H1 (cell line): ENCODE results near the gene GALNT9. TPM values are rescaled to one million over a fixed set of nuclear protein-coding genes. Genes with fewer than 3 reads are reported as not detected.

Source experiments
- CTCF ChIA-PET: fragments of 300-600 bp; sonication (Branson Sonifier 250); formaldehyde crosslinking; loops from one replicate; lab custom pipeline; 2021; ENCODE audit not compliant: partially characterized antibody; lab: Charles Lee
- POLR2A ChIA-PET: fragments of 300-600 bp; sonication (Branson Sonifier 250); formaldehyde crosslinking; loops from one replicate; lab custom pipeline; 2021; ENCODE audit warnings: inconsistent platforms; ENCODE audit not compliant: partially characterized antibody; lab: Charles Lee
- DNase-seq, 2 experiments: peaks; one replicate each; pipeline versions ENCODE4 v3.0.0 to v3.0.0-alpha.2; 2010 to 2022; ENCODE audit warnings: low spot score in 2 of 2, low read depth in 1 of 2, mixed read lengths in 1 of 2
- FAIRE-seq: peaks from 2 replicates; lab custom pipeline; 2011; peaks lifted over from hg19 to GRCh38; lab: Jason Lieb, UNC
- H2AFZ ChIP-seq: 2 replicates; pipeline ENCODE4 v1.8.1; 2012; ENCODE audit warnings: low read length, inconsistent platforms
- H2AK5ac ChIP-seq: 2 replicates; pipeline ENCODE4 v1.6.1; 2013; ENCODE audit warnings: low read depth, low read length
- H2BK120ac ChIP-seq: replicated peaks from 2 replicates; pipeline ENCODE3; 2013; ENCODE audit warnings: low read depth, low read length, inconsistent platforms
- H2BK12ac ChIP-seq: 2 replicates; pipeline ENCODE4 v1.6.1; 2013; ENCODE audit warnings: low read depth, low read length
- H2BK15ac ChIP-seq: 2 replicates; pipeline ENCODE4 v1.6.1; 2013; ENCODE audit warnings: low read length
- H2BK20ac ChIP-seq: 2 replicates; pipeline ENCODE4 v1.6.1; 2013; ENCODE audit warnings: low read length
- H2BK5ac ChIP-seq: 2 replicates; pipeline ENCODE4 v1.6.1; 2013; ENCODE audit warnings: low read depth, low read length
- H3K14ac ChIP-seq: 2 replicates; pipeline ENCODE4 v1.6.1; 2013; ENCODE audit warnings: inconsistent platforms; ENCODE audit not compliant: insufficient read length
- H3K18ac ChIP-seq: 2 replicates; pipeline ENCODE4 v1.6.1; 2013; ENCODE audit warnings: low read length; ENCODE audit errors: extremely low read depth
- H3K23ac ChIP-seq: 2 replicates; pipeline ENCODE4 v1.6.1; 2013; ENCODE audit warnings: inconsistent platforms; ENCODE audit not compliant: insufficient read length
- H3K23me2 ChIP-seq: 2 replicates; pipeline ENCODE4 v1.6.1; 2013; ENCODE audit warnings: low read depth, low read length
- H3K27ac ChIP-seq: 2 replicates; pipeline ENCODE4 v1.6.1; 2011; ENCODE audit warnings: low read depth, low read length, inconsistent platforms
- H3K27me3 ChIP-seq, 4 experiments: replicated peaks in 1 of 4; 1 replicate in 1 of 4; 2 replicates in 3 of 4; pipeline versions ENCODE4 v1.6.1 to v1.8.1; 2011 to 2013; ENCODE audit warnings: low read length in 3 of 4, mild to moderate bottlenecking in 3 of 4, inconsistent platforms in 2 of 4, mixed read lengths in 2 of 4, moderate library complexity in 1 of 4; ENCODE audit not compliant: control insufficient read depth in 3 of 4, insufficient read depth in 3 of 4; ENCODE audit errors: extremely low read depth in 1 of 4
- H3K36me3 ChIP-seq, 4 experiments: 2 replicates each; pipeline versions ENCODE4 v1.6.1 to v1.8.1; 2011 to 2013; ENCODE audit warnings: mild to moderate bottlenecking in 4 of 4, low read length in 3 of 4, moderate library complexity in 2 of 4, control low read depth in 1 of 4, inconsistent platforms in 1 of 4; ENCODE audit not compliant: insufficient read depth in 4 of 4, control insufficient read depth in 2 of 4
- H3K4ac ChIP-seq: replicated peaks from 2 replicates; pipeline ENCODE3; 2013; ENCODE audit warnings: low read length, low read depth, mixed read lengths, inconsistent platforms; ENCODE audit not compliant: insufficient read length
- H3K4me1 ChIP-seq, 4 experiments: replicated peaks in 1 of 4; 1 replicate in 1 of 4; 2 replicates in 3 of 4; pipeline versions ENCODE4 v1.6.1 to v1.8.1; 2011 to 2013; ENCODE audit warnings: low read length in 3 of 4, inconsistent platforms in 2 of 4, mixed read lengths in 1 of 4; ENCODE audit not compliant: insufficient read depth in 4 of 4, control insufficient read depth in 3 of 4
- H3K4me2 ChIP-seq, 2 experiments: 2 replicates each; pipeline versions ENCODE4 v1.6.1 to v1.8.1; 2011 to 2013; ENCODE audit warnings: low read depth in 2 of 2, low read length in 2 of 2, control low read depth in 1 of 2, inconsistent platforms in 1 of 2, mild to moderate bottlenecking in 1 of 2; ENCODE audit not compliant: insufficient read depth in 1 of 2
- H3K4me3 ChIP-seq, 4 experiments: fragments of 200-600, 300-600 bp in 1 of 4; sonication (generic), shearing (Covaris generic), sonication (Bioruptor Twin) in 1 of 4; 2 replicates each; pipeline versions ENCODE4 v1.5.1 to v1.8.1; 2011 to 2016; ENCODE audit warnings: low read length in 4 of 4, low read depth in 3 of 4, control low read depth in 2 of 4, inconsistent platforms in 2 of 4, mild to moderate bottlenecking in 2 of 4, mixed read lengths in 1 of 4, moderate library complexity in 1 of 4; ENCODE audit not compliant: insufficient read depth in 2 of 4; ENCODE audit errors: extremely low read depth in 1 of 4
- H3K56ac ChIP-seq: replicated peaks from 2 replicates; pipeline ENCODE3; 2013; ENCODE audit warnings: low read depth, mild to moderate bottlenecking, mixed read lengths, low read length, inconsistent platforms; ENCODE audit not compliant: insufficient read length
- H3K79me1 ChIP-seq: 2 replicates; pipeline ENCODE4 v1.6.1; 2013; ENCODE audit warnings: low read depth, low read length, control low read depth
- H3K79me2 ChIP-seq, 2 experiments: 2 replicates each; pipeline versions ENCODE4 v1.6.1 to v1.8.1; 2012 to 2013; ENCODE audit warnings: low read length in 2 of 2, mild to moderate bottlenecking in 2 of 2, inconsistent platforms in 1 of 2; ENCODE audit not compliant: insufficient read depth in 2 of 2, control insufficient read depth in 1 of 2
- H3K9ac ChIP-seq, 4 experiments: replicated peaks in 1 of 4; 1 replicate in 1 of 4; 2 replicates in 3 of 4; pipeline versions ENCODE4 v1.6.1 to v1.8.1; 2011 to 2013; ENCODE audit warnings: low read depth in 3 of 4, low read length in 3 of 4, control low read depth in 2 of 4, mild to moderate bottlenecking in 2 of 4, moderate library complexity in 2 of 4, inconsistent platforms in 1 of 4; ENCODE audit errors: extremely low read depth in 1 of 4
- H3K9me3 ChIP-seq, 2 experiments: 2 replicates each; pipeline versions ENCODE4 v1.6.1 to v1.8.1; 2012 to 2013; ENCODE audit warnings: mild to moderate bottlenecking in 2 of 2, moderate library complexity in 2 of 2, control low read depth in 1 of 2, inconsistent platforms in 1 of 2, low read depth in 1 of 2, low read length in 1 of 2, mixed read lengths in 1 of 2; ENCODE audit not compliant: insufficient read depth in 2 of 2
- H4K20me1 ChIP-seq, 2 experiments: replicated peaks in 1 of 2; 2 replicates each; pipeline versions ENCODE3 to v1.8.1; 2011 to 2013; ENCODE audit warnings: inconsistent platforms in 2 of 2, low read length in 2 of 2, mild to moderate bottlenecking in 1 of 2; ENCODE audit not compliant: insufficient read depth in 2 of 2, control insufficient read depth in 1 of 2
- H4K5ac ChIP-seq: 2 replicates; pipeline ENCODE4 v1.6.1; 2013; ENCODE audit warnings: low read length, low read depth, mixed read lengths, inconsistent platforms; ENCODE audit not compliant: insufficient read length
- H4K8ac ChIP-seq: 2 replicates; pipeline ENCODE4 v1.8.0; 2013; ENCODE audit warnings: mild to moderate bottlenecking, moderate library complexity, low read length, inconsistent platforms; ENCODE audit not compliant: insufficient read depth; ENCODE audit errors: extremely low read depth
- H4K91ac ChIP-seq: replicated peaks from 2 replicates; pipeline ENCODE3; 2013; ENCODE audit warnings: low read length, mixed read lengths, inconsistent platforms; ENCODE audit not compliant: insufficient read length
- BCL11A ChIP-seq, 2 experiments: IDR thresholded peaks; one replicate each; pipeline ENCODE4 v1.6.1; 2011; ENCODE audit warnings: low read depth in 2 of 2, low read length in 2 of 2, mild to moderate bottlenecking in 2 of 2
- CBX5 ChIP-seq: fragments of 300-800, 300-1000 bp; sonication (generic); IDR thresholded peaks from 2 replicates; pipeline ENCODE4 v1.7.1; 2016; ENCODE audit warnings: antibody characterized with exemption, low read length, low read depth
- CHD2 ChIP-seq: IDR thresholded peaks from 2 replicates; pipeline ENCODE4 v1.6.1; 2012; ENCODE audit warnings: low read length, improper control_type of control experiment
- CREB1 ChIP-seq: IDR thresholded peaks from 2 replicates; pipeline ENCODE4 v1.6.1; 2012; ENCODE audit warnings: inconsistent platforms
- HDAC2 ChIP-seq, 2 experiments: fragments of 300-600 bp in 1 of 2; sonication (generic) in 1 of 2; IDR thresholded peaks; 2 replicates each; pipeline ENCODE4 v1.6.1; 2011 to 2012; ENCODE audit warnings: low read depth in 2 of 2, low read length in 2 of 2, mild to moderate bottlenecking in 2 of 2, moderate library complexity in 2 of 2, borderline replicate concordance in 1 of 2, inconsistent platforms in 1 of 2
- KDM5A ChIP-seq: fragments of 200-600 bp; IDR thresholded peaks from 2 replicates; pipeline ENCODE4 v1.7.1; 2012; ENCODE audit warnings: mild to moderate bottlenecking, low read length, inconsistent platforms, mixed read lengths
- POLR2AphosphoS5 ChIP-seq: IDR thresholded peaks from 2 replicates; pipeline ENCODE4 v1.6.1; 2011; ENCODE audit warnings: low read depth, low read length
- SAP30 ChIP-seq: fragments of 300-600 bp; sonication (generic); IDR thresholded peaks from 2 replicates; pipeline ENCODE4 v1.7.1; 2012; ENCODE audit warnings: low read length, moderate library complexity, mild to moderate bottlenecking, inconsistent platforms; ENCODE audit not compliant: insufficient read depth, insufficient replicate concordance
- SIX5 ChIP-seq: IDR thresholded peaks from 2 replicates; pipeline ENCODE4 v1.6.1; 2011; ENCODE audit warnings: mild to moderate bottlenecking, low read depth, low read length
- SUZ12 ChIP-seq: fragments of 200-600 bp; sonication (generic); IDR thresholded peaks from 2 replicates; pipeline ENCODE4 v1.6.1; 2012; ENCODE audit warnings: mild to moderate bottlenecking, inconsistent platforms, low read length, moderate library complexity, mixed read lengths
- TAF1 ChIP-seq: IDR thresholded peaks from 2 replicates; pipeline ENCODE4 v1.6.1; 2011; ENCODE audit warnings: mild to moderate bottlenecking, low read depth, low read length
- TCF12 ChIP-seq: IDR thresholded peaks from 2 replicates; pipeline ENCODE4 v1.6.1; 2011; ENCODE audit warnings: low read depth, mild to moderate bottlenecking, low read length
- ZNF274 ChIP-seq: IDR thresholded peaks from 2 replicates; pipeline ENCODE4 v1.7.0; 2012; ENCODE audit warnings: low read length, borderline replicate concordance; ENCODE audit errors: extremely low read depth
- WGBS, 2 experiments: shearing (Covaris generic) in 1 of 2; methylation state at CpG; one replicate each; pipeline versions ENCODE4 v1.1.6 to v1.1.7; 2013 to 2015; ENCODE audit warnings: low lambda C conversion rate in 2 of 2, mixed read lengths in 2 of 2, inconsistent platforms in 1 of 2, low coverage in 1 of 2, missing lambda C conversion rate in 1 of 2; ENCODE audit not compliant: insufficient replicate concordance in 2 of 2, insufficient coverage in 1 of 2, insufficient read length in 1 of 2; ENCODE audit errors: extremely low coverage in 1 of 2, missing lambda C conversion rate in 1 of 2; 5-methylcytosine and 5-hydroxymethylcytosine counted together
- polyA plus RNA-seq, 7 experiments: library from polyadenylated mRNA; depleted of rRNA in 3 of 7; stranded (reverse) in 5 of 7; unstranded in 2 of 7; fragments of >200 nt in 5 of 7; fragments of 200-250 nt in 2 of 7; gene quantifications; 1 replicate in 5 of 7; 2 replicates in 1 of 7; 4 replicates in 1 of 7; pipeline versions ENCODE4 v1.2.1 to v1.2.3, GENCODE V29; 2011 to 2013; ENCODE audit warnings: missing spikeins in 2 of 7, mixed read lengths in 2 of 7
- total RNA-seq: library from RNA; stranded (reverse); fragmentation: NEBNext Ultra II Directional; extraction: Animal tissue kit (Norgen Biotek cat#: 25700); gene quantifications from 2 replicates; pipeline ENCODE4 v1.2.1, GENCODE V29; 2021

The GALNT9 gene
- total and polyA plus RNA-seq, 2 of the 8 experiments (the other 6 are each of a cell fraction or from before 2014, with no cell fraction given): 2.0 to 3.6 TPM

GRCh38 chr12:132150780-132151144 lies 178.6 kb downstream of the GALNT9 start:
- Histone ChIP-seq H3K18ac (no peak overlapping the region), H3K79me2 (peaks cover 0 to 13% of the 10 kb centered on the region in 2 experiments; a peak in 3 of 4 replicates), H3K4me3 (no peak overlapping the region), H2AK5ac (no peak overlapping the region), H4K8ac (no peak overlapping the region), H3K56ac (no peak overlapping the region), H2BK20ac (no peak overlapping the region), H3K4me2 (no peak overlapping the region), H3K27me3 (no peaks in the 10 kb centered on the region; a peak in 1 of 7 replicates), H2BK12ac (no peak overlapping the region), H3K4me1 (peaks cover 0 to 3% (median 1%) of the 10 kb centered on the region in 4 experiments; a peak in 4 of 7 replicates), H2BK120ac (no peak overlapping the region), H3K27ac (no peak overlapping the region), H2BK5ac (no peak overlapping the region), H3K9ac (no peak overlapping the region), H2BK15ac (no peak overlapping the region), H3K9me3 (peaks cover 0 to 3% of the 10 kb centered on the region in 2 experiments; a peak in 1 of 4 replicates), H3K23me2 (peaks cover 5% of the 10 kb centered on the region; the same call in 1 of the 2 replicates), H2AFZ (no peak overlapping the region), H3K36me3 (peaks cover 0 to 28% (median 7%) of the 10 kb centered on the region in 4 experiments; a peak in 5 of 8 replicates), H3K23ac (no peak overlapping the region), H3K4ac (no peak overlapping the region), H3K79me1 (peaks cover 10% of the 10 kb centered on the region), H4K20me1 (peaks cover 0 to 13% of the 10 kb centered on the region in 2 experiments), H4K5ac (no peak overlapping the region), H3K14ac (no peak overlapping the region), H4K91ac (no peak overlapping the region)
- DNase-seq (no peak), FAIRE-seq (no peak)
- ChIA-PET CTCF (interaction anchor here (1.4 kb wide), 1 partner anchor 32 kb away, joined by 5 read pairs; no protein-coding TSS in a partner anchor), POLR2A (interaction anchor here (1.8 kb wide), 1 partner anchor 14 kb away, joined by 4 read pairs; no protein-coding TSS in a partner anchor)
- 100% methylated on average over 2 of the region's 6 CpGs; no CpG with 5 or more reads in 1 of the 2 experiments for WGBS, 2 experiments
- TF ChIP-seq SUZ12: no peak
- no peak for TF ChIP-seq SAP30
- TF ChIP-seq SIX5: no peak
- no peak for TF ChIP-seq CHD2
- no peak for TF ChIP-seq TAF1
- TF ChIP-seq TCF12: no peak
- no peak for TF ChIP-seq KDM5A
- no peak for TF ChIP-seq POLR2AphosphoS5
- TF ChIP-seq CREB1: no peak
- no peak for TF ChIP-seq CBX5
- no peak for TF ChIP-seq HDAC2 (IDR thresholded peaks at IDR 0.05; ENCODE audit: borderline replicate concordance in 1 of 2, low read depth in 2 of 2, low read length in 2 of 2)
- no peak for TF ChIP-seq BCL11A (IDR thresholded peaks at IDR 0.05; ENCODE audit: low read depth in 2 of 2, low read length in 2 of 2)
- TF ChIP-seq ZNF274: no peak
